Measurements from ENCODE around the gene CD48. TPM values are rescaled to one million over a fixed set of nuclear protein-coding genes. Genes with fewer than 3 reads are reported as not detected.

Gene CD48
- total and polyA plus RNA-seq, 2 donors (not counting 1 experiment from before 2014, with no cell fraction given): 252 to 428 TPM

DNA sequence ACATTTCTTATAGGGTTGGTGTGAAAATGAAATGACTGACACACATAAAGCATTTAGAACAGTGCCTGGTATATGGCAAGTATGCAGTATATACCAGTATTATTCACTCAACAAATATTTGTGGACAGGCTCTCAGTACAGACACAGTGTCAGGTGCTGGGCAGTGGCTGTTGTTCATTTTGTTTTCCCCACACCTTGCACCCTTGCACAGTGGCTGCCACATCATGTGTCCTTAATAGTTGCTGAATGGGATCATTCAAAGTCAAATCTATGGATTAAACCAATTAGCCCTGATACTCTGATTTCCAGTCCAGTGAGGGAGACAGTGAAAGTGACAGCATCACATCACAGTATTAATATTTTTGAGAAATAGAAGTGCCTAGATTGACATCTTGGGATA is 67.2 kb downstream of the CD48 start:
- no peak for DNase-seq
- Histone ChIP-seq H3K27me3 (replicated peaks in 1 of 4; ENCODE audit: control extremely low read depth in 1 of 4, control insufficient read depth in 3 of 4, insufficient read depth in 4 of 4, low read length in 3 of 4) (no peaks in the 10 kb centered on the region), H3K4me1 (ENCODE audit: control insufficient read depth in 2 of 2, insufficient read depth in 2 of 2, low read length in 2 of 2) (peaks cover 77 to 88% of the 10 kb centered on the region in 2 donors), H3K9me3 (ENCODE audit: control extremely low read depth in 1 of 3, control insufficient read depth in 2 of 3, insufficient read depth in 1 of 3, low read length in 2 of 3) (no peaks in the 10 kb centered on the region), H3K9ac (ENCODE audit: low read length) (peak overlapping the region; percentile 76), H3K27ac (ENCODE audit: low read length in 2 of 2) (peak overlapping the region in 1 of 2 donors; percentile 93), H3K79me2 (ENCODE audit: control insufficient read depth, insufficient read depth, low read length) (peaks cover 97% of the 10 kb centered on the region), H4K20me1 (ENCODE audit: control insufficient read depth, insufficient read depth, low read length, poor library complexity, severe bottlenecking) (no peaks in the 10 kb centered on the region), H3K36me3 (replicated peaks in 1 of 2; ENCODE audit: control extremely low read depth in 1 of 2, control insufficient read depth in 1 of 2, extremely low read depth in 1 of 2, insufficient read depth in 2 of 2, low read length in 1 of 2) (peaks cover 0 to 12% of the 10 kb centered on the region in 2 experiments), H3K4me2 (replicated peaks; ENCODE audit: low read depth, low read length, poor library complexity, severe bottlenecking) (peak overlapping the region; percentile 79), H2AFZ (ENCODE audit: insufficient read depth, low read depth, low read length, poor library complexity, severe bottlenecking) (no peak overlapping the region), H3K4me3 (ENCODE audit: control extremely low read depth in 1 of 5, extremely low read depth in 1 of 5, insufficient read depth in 1 of 5, low read depth in 2 of 5, low read length in 4 of 5) (peak overlapping the region in 4 of 5 experiments; percentile 56 to 86 (median 74))
- no peak for TF ChIP-seq EZH2 (IDR thresholded peaks at IDR 0.05; ENCODE audit: borderline replicate concordance, insufficient read depth, low read depth, low read length, poor library complexity, severe bottlenecking)
- TF ChIP-seq, protein P1, sequence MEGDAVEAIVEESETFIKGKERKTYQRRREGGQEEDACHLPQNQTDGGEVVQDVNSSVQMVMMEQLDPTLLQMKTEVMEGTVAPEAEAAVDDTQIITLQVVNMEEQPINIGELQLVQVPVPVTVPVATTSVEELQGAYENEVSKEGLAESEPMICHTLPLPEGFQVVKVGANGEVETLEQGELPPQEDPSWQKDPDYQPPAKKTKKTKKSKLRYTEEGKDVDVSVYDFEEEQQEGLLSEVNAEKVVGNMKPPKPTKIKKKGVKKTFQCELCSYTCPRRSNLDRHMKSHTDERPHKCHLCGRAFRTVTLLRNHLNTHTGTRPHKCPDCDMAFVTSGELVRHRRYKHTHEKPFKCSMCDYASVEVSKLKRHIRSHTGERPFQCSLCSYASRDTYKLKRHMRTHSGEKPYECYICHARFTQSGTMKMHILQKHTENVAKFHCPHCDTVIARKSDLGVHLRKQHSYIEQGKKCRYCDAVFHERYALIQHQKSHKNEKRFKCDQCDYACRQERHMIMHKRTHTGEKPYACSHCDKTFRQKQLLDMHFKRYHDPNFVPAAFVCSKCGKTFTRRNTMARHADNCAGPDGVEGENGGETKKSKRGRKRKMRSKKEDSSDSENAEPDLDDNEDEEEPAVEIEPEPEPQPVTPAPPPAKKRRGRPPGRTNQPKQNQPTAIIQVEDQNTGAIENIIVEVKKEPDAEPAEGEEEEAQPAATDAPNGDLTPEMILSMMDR (IDR thresholded peaks at IDR 0.05): no peak
- no peaks in the 10 kb centered on the region for H3K27me3 Mint-ChIP-seq
- H3K4me3 Mint-ChIP-seq: peak overlapping the region; percentile 93
- ATAC-seq (ENCODE audit: low read depth): no peak
- H3K27ac Mint-ChIP-seq: peak overlapping the region; percentile 91
- ChIA-PET CTCF (interaction anchor here (1.0 kb wide), 1 partner anchor 12 kb away, joined by 3 read pairs; no protein-coding TSS in a partner anchor), POLR2A (no interaction called here)
- H3K9me3 Mint-ChIP-seq (ENCODE audit: insufficient read depth): peaks cover 2% of the 10 kb centered on the region
- intact Hi-C loops (cut with micrococcal nuclease): no loop called here
- H3K4me1 Mint-ChIP-seq: peaks cover 91% of the 10 kb centered on the region

DNA sequence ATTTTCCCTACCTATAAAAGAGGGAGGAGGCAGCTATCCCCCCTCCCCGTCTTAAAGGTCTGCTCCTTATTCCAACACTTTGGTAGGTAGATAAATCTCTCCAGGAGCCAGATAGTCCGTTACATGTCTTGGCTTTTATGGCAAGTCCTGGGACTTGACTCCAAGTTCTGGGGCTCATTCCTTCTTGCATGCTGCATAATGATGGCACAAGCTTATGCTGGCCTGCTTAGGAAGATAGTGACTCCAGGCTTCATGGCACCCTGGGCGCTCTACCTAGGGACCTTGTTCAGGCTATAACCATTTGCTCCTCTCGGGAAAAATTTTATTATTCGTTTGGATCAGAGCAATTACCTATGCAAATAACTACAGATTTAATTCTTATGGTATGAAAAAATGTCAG is 68.5 kb downstream of the CD48 start:
- Histone ChIP-seq H3K79me2 (ENCODE audit: control insufficient read depth, insufficient read depth, low read length) (peaks cover 98% of the 10 kb centered on the region), H2AFZ (ENCODE audit: insufficient read depth, low read depth, low read length, poor library complexity, severe bottlenecking) (no peak overlapping the region), H4K20me1 (ENCODE audit: control insufficient read depth, insufficient read depth, low read length, poor library complexity, severe bottlenecking) (no peaks in the 10 kb centered on the region), H3K4me1 (ENCODE audit: control insufficient read depth in 2 of 2, insufficient read depth in 2 of 2, low read length in 2 of 2) (peaks cover 82 to 89% of the 10 kb centered on the region in 2 donors), H3K36me3 (replicated peaks in 1 of 2; ENCODE audit: control extremely low read depth in 1 of 2, control insufficient read depth in 1 of 2, extremely low read depth in 1 of 2, insufficient read depth in 2 of 2, low read length in 1 of 2) (peaks cover 0 to 12% of the 10 kb centered on the region in 2 experiments), H3K4me3 (ENCODE audit: control extremely low read depth in 1 of 5, extremely low read depth in 1 of 5, insufficient read depth in 1 of 5, low read depth in 2 of 5, low read length in 4 of 5) (no peak overlapping the region), H3K9ac (ENCODE audit: low read length) (peak overlapping the region; percentile 76), H3K27ac (ENCODE audit: low read length in 2 of 2) (peak overlapping the region; percentile 79 to 93), H3K27me3 (replicated peaks in 1 of 4; ENCODE audit: control extremely low read depth in 1 of 4, control insufficient read depth in 3 of 4, insufficient read depth in 4 of 4, low read length in 3 of 4) (no peaks in the 10 kb centered on the region), H3K9me3 (ENCODE audit: control extremely low read depth in 1 of 3, control insufficient read depth in 2 of 3, insufficient read depth in 1 of 3, low read length in 2 of 3) (no peaks in the 10 kb centered on the region), H3K4me2 (replicated peaks; ENCODE audit: low read depth, low read length, poor library complexity, severe bottlenecking) (peak overlapping the region; percentile 79)
- ChIA-PET CTCF (interaction anchor here (0.9 to 2.4 kb wide), 3 partner anchors 15 to 125 kb away, joined by 3 to 11 read pairs (median 5); no protein-coding TSS in a partner anchor), POLR2A (interaction anchor here (0.9 kb wide), 1 partner anchor 13 kb away, joined by 3 read pairs; no protein-coding TSS in a partner anchor)
- WGBS (ENCODE audit: insufficient coverage): 78% methylated on average over 2 of the region's 5 CpGs
- Mint-ChIP-seq H3K27ac (peak overlapping the region; percentile 80), H3K27me3 (no peaks in the 10 kb centered on the region), H3K9me3 (ENCODE audit: insufficient read depth) (no peaks in the 10 kb centered on the region), H3K4me1 (peaks cover 91% of the 10 kb centered on the region), H3K4me3 (peak overlapping the region; percentile 93)
- DNase-seq (no peak), ATAC-seq (ENCODE audit: low read depth) (no peak)
- TF ChIP-seq, protein P1 (IDR thresholded peaks at IDR 0.05): no peak
- TF ChIP-seq EZH2 (IDR thresholded peaks at IDR 0.05; ENCODE audit: borderline replicate concordance, insufficient read depth, low read depth, low read length, poor library complexity, severe bottlenecking): no peak
- intact Hi-C loops (cut with micrococcal nuclease): no loop called here
